ENCODE results near the gene PSMG3.

The PSMG3 gene

DNA sequence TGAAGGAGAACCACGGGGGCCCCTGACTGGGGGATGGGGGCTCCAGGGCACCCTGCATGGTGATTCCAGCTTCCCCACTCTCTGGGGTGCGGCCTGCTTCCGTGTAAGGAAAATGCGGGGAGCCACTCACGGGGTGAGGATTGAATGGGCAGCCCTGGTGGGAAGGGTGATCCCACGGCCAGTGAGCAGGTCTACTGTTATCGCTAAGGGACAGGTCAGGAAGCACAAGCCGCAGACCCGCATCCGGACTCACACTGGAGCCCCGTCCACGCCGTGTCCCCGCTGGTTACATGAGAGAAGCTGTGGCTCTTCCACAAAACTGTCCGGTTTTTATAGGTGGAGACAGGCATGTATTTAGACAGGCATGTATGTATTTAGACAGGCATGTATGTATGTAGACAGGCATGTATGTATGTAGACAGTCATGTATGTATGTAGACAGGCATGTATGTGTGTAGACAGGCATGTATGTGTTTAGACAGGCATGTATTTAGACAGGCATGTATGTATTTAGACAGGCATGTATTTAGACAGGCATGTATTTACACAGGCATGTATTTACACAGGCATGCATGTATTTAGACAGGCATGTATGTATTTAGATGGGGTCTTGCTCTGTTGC is 5.7 kb downstream of the PSMG3 start:
- Histone ChIP-seq H3K27me3 (ENCODE audit: insufficient read depth, low read depth) (peaks cover 19% of the 10 kb centered on the region; the same call in 1 of the 2 replicates), H3K4me2 (no peak overlapping the region), H3K9ac (no peak overlapping the region), H3K4me1 (ENCODE audit: low read depth, poor library complexity, severe bottlenecking) (peaks cover 8% of the 10 kb centered on the region), H3K4me3 (IDR thresholded peaks at IDR 0.05; ENCODE audit: insufficient read depth, low read depth, low read length) (no peak overlapping the region), H2AFZ (ENCODE audit: low read depth) (no peak overlapping the region), H4K20me1 (ENCODE audit: insufficient read depth) (no peaks in the 10 kb centered on the region), H3K27ac (no peak overlapping the region), H3K36me3 (ENCODE audit: insufficient read depth) (no peaks in the 10 kb centered on the region), H3K79me2 (ENCODE audit: insufficient read depth, low read depth) (no peaks in the 10 kb centered on the region)
- TF ChIP-seq, protein P1, sequence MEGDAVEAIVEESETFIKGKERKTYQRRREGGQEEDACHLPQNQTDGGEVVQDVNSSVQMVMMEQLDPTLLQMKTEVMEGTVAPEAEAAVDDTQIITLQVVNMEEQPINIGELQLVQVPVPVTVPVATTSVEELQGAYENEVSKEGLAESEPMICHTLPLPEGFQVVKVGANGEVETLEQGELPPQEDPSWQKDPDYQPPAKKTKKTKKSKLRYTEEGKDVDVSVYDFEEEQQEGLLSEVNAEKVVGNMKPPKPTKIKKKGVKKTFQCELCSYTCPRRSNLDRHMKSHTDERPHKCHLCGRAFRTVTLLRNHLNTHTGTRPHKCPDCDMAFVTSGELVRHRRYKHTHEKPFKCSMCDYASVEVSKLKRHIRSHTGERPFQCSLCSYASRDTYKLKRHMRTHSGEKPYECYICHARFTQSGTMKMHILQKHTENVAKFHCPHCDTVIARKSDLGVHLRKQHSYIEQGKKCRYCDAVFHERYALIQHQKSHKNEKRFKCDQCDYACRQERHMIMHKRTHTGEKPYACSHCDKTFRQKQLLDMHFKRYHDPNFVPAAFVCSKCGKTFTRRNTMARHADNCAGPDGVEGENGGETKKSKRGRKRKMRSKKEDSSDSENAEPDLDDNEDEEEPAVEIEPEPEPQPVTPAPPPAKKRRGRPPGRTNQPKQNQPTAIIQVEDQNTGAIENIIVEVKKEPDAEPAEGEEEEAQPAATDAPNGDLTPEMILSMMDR (conservative IDR thresholded peaks at IDR 0.05; ENCODE audit: low read depth, low read length): no peak

DNA sequence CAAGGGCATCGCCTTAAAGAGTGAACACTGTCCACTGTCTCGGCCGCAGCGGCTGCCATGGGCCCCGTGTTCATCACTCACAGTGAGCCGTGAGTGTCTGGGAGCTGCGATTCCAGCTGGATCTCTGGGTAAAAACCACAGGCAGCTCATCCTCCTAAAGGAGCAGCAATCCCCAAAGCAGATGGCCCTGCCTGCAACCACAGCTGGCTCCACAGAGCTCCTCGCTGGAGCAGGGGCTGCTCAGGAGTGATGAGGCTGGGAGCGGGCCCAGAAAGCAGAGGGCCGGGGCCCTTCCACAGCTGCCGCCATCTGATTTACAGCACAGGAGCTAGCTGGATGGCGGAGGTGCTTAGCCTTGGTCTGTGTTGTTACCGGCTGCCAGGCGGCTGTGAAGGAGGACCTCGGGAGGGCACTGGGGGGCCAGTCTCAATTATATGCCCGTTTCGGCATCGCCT is 7.2 kb downstream of the PSMG3 start:
- Histone ChIP-seq H3K36me3 (ENCODE audit: insufficient read depth) (no peaks in the 10 kb centered on the region), H3K27me3 (ENCODE audit: insufficient read depth, low read depth) (peaks cover 26% of the 10 kb centered on the region; the same call in 1 of the 2 replicates), H2AFZ (ENCODE audit: low read depth) (no peak overlapping the region), H3K4me2 (no peak overlapping the region), H3K27ac (no peak overlapping the region), H4K20me1 (ENCODE audit: insufficient read depth) (no peaks in the 10 kb centered on the region), H3K4me1 (ENCODE audit: low read depth, poor library complexity, severe bottlenecking) (no peaks in the 10 kb centered on the region), H3K9ac (no peak overlapping the region), H3K4me3 (IDR thresholded peaks at IDR 0.05; ENCODE audit: insufficient read depth, low read depth, low read length) (no peak overlapping the region), H3K79me2 (ENCODE audit: insufficient read depth, low read depth) (no peaks in the 10 kb centered on the region)
- TF ChIP-seq, protein P1 (conservative IDR thresholded peaks at IDR 0.05; ENCODE audit: low read depth, low read length): no peak

DNA sequence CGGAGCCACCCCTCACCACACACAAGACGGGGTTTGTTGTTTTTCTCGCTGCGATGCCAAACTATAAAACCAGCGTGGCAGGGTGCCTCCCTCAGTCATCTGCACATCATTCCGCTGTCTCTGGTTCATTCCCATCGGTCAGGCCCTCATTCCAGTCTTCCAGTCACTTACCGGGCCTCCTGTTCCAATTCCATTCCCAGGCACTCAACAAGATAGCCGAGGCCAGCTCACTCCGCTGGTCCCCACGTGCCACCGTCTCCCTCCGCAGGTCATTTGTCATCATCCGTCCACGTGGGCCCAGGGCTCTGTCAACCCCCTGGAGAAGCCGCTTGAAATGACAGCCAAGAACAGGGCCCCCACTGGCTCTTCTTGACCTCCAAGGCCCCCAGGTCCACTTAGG is 7.7 kb downstream of the PSMG3 start:
- TF ChIP-seq, protein P1 (conservative IDR thresholded peaks at IDR 0.05; ENCODE audit: low read depth, low read length): no peak
- H3K9ac ChIP-seq: no peak overlapping the region
- H3K27ac ChIP-seq: no peak overlapping the region
- H3K4me2 ChIP-seq: no peak overlapping the region
- H3K4me3 ChIP-seq (IDR thresholded peaks at IDR 0.05; ENCODE audit: insufficient read depth, low read depth, low read length): no peak overlapping the region
- no peaks in the 10 kb centered on the region for H4K20me1 ChIP-seq (ENCODE audit: insufficient read depth)
- H3K4me1 ChIP-seq (ENCODE audit: low read depth, poor library complexity, severe bottlenecking): no peaks in the 10 kb centered on the region
- no peak overlapping the region for H2AFZ ChIP-seq (ENCODE audit: low read depth)
- no peaks in the 10 kb centered on the region for H3K36me3 ChIP-seq (ENCODE audit: insufficient read depth)
- H3K79me2 ChIP-seq (ENCODE audit: insufficient read depth, low read depth): no peaks in the 10 kb centered on the region
- H3K27me3 ChIP-seq (ENCODE audit: insufficient read depth, low read depth): peaks cover 26% of the 10 kb centered on the region; the same call in 1 of the 2 replicates

DNA sequence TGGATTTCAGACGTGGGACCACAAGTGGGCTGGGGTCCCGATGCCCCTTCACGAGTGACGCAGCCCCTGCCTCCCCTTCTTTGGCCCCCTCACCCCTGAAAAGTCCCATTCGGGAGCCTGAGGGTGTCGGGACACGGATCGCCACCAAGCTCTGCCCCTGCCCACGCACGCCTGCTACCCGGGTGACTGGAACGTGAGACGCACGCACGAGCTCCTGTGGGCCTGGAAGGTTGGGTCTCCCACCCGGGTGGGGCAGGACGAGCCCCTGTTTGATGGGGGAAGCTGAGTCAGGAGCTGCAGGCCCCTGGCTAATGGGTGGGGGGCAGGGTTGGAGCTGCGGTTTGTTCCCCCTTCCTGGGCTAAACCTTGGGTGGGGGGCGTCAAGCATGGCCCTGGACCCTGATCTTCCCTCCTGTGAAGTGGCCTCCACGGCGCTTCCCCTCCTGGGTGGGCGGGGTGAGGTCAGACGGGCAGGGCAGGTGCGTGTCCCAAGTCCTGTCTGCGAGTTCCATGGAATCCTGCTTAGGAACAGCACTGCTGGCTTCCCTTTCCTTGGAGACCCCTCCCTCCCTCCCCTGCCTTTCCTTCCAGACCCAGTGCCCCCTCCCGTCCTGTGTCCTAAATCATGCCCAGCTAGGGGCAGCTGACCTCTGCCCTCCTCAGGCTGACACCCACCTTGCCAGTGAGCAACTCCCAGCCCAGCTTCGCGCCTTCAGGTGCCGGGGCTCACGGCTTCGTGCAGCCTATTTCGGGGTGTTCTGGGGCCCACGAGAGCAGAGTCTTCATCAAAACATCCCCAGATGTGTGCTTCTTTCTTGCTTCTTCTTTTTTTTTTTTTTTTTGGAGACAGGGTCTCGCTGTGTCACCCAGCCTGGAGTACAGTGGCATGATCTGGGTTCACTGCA is 8.5 kb downstream of the PSMG3 start:
- no peaks in the 10 kb centered on the region for H3K36me3 ChIP-seq (ENCODE audit: insufficient read depth)
- TF ChIP-seq, protein P1 (conservative IDR thresholded peaks at IDR 0.05; ENCODE audit: low read depth, low read length): no peak
- no peak overlapping the region for H3K4me3 ChIP-seq (IDR thresholded peaks at IDR 0.05; ENCODE audit: insufficient read depth, low read depth, low read length)
- peaks cover 26% of the 10 kb centered on the region; the same call in 1 of the 2 replicates for H3K27me3 ChIP-seq (ENCODE audit: insufficient read depth, low read depth)
- H3K79me2 ChIP-seq (ENCODE audit: insufficient read depth, low read depth): no peaks in the 10 kb centered on the region
- H3K9ac ChIP-seq: no peak overlapping the region
- H3K4me2 ChIP-seq: no peak overlapping the region
- H3K27ac ChIP-seq: no peak overlapping the region
- no peaks in the 10 kb centered on the region for H4K20me1 ChIP-seq (ENCODE audit: insufficient read depth)
- H2AFZ ChIP-seq (ENCODE audit: low read depth): no peak overlapping the region
- H3K4me1 ChIP-seq (ENCODE audit: low read depth, poor library complexity, severe bottlenecking): peaks cover 4% of the 10 kb centered on the region
